Glutamatergic neuron (in vitro differentiated cells): ENCODE results near the gene ARFIP1. TPM values are rescaled to one million over a fixed set of nuclear protein-coding genes. Genes with fewer than 3 reads are reported as not detected.

Experiments used
- DNase-seq: peaks from one replicate; pipeline ENCODE4 v3.0.0; 2022
- H3K27ac Mint-ChIP-seq: one replicate; pipeline ENCODE4 v1.8.0; 2020; ENCODE audit warnings: mild to moderate bottlenecking, mixed read lengths, inconsistent platforms; ENCODE audit not compliant: unreplicated experiment
- H3K27me3 Mint-ChIP-seq: one replicate; pipeline ENCODE4 v1.8.0; 2020; ENCODE audit warnings: mild to moderate bottlenecking, moderate library complexity, mixed read lengths, inconsistent platforms; ENCODE audit not compliant: unreplicated experiment
- H3K36me3 Mint-ChIP-seq: one replicate; pipeline ENCODE4 v1.8.0; 2020; ENCODE audit warnings: mild to moderate bottlenecking, mixed read lengths, inconsistent platforms; ENCODE audit not compliant: unreplicated experiment
- H3K4me1 Mint-ChIP-seq: one replicate; pipeline ENCODE4 v1.8.0; 2020; ENCODE audit warnings: mild to moderate bottlenecking, low read depth, mixed read lengths, inconsistent platforms; ENCODE audit not compliant: unreplicated experiment
- H3K4me3 Mint-ChIP-seq: one replicate; pipeline ENCODE4 v1.8.0; 2020; ENCODE audit warnings: mild to moderate bottlenecking, mixed read lengths, inconsistent platforms; ENCODE audit not compliant: unreplicated experiment
- H3K9me3 Mint-ChIP-seq: one replicate; pipeline ENCODE4 v1.8.0; 2020; ENCODE audit warnings: mild to moderate bottlenecking, moderate library complexity, mixed read lengths, inconsistent platforms; ENCODE audit not compliant: unreplicated experiment
- CTCF ChIP-seq: fragments of 200-600 bp; sonication (generic); IDR thresholded peaks from one replicate; pipeline ENCODE4 v1.5.0; 2021; ENCODE audit not compliant: partially characterized antibody, unreplicated experiment
- total RNA-seq: library from RNA; stranded (reverse); fragmentation: NEBNext Ultra II Directional; extraction: Animal tissue kit (Norgen Biotek cat#: 25700); gene quantifications from one replicate; pipeline ENCODE4 v1.2.1, GENCODE V29; 2021; ENCODE audit not compliant: unreplicated experiment

Gene ARFIP1
- total RNA-seq, 1 donor from 2014 or later = 22.2 TPM

- Mint-ChIP-seq H3K4me1 (no peaks in the 10 kb centered on the region), H3K27ac (no peak overlapping the region), H3K36me3 (peaks cover 14% of the 10 kb centered on the region), H3K4me3 (no peak overlapping the region), H3K27me3 (peaks cover 2% of the 10 kb centered on the region), H3K9me3 (peaks cover 7% of the 10 kb centered on the region)
- no peak for TF ChIP-seq CTCF
- DNase-seq = no peak
Measured at GRCh38 chr4:152921284-152921683, 141.5 kb downstream of the ARFIP1 start.

DNA sequence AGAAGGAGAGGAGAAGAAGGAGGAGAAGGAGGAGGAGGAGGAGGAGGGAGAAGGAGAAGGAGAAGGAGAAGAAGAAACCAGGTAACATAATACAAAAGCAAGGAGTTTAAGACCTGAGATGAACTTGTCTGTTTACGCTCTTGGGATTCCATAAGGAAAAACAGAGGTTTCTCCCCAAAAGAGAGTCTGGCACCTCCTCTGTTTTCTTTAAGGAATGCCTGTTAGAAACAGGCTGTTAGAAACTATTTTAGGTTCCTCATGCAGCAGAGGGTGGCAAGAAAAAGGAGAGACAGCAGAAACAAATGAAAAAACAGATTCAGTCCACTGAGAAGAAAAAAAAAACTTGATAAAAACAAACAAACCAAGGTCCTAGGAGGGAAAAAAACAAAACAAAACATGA, 146.1 kb downstream of the ARFIP1 start:
- H3K27ac Mint-ChIP-seq = no peak overlapping the region
- no peak for DNase-seq
- peaks cover 2% of the 10 kb centered on the region for H3K27me3 Mint-ChIP-seq
- peaks cover 7% of the 10 kb centered on the region for H3K36me3 Mint-ChIP-seq
- no peak overlapping the region for H3K4me3 Mint-ChIP-seq
- H3K9me3 Mint-ChIP-seq = peaks cover 2% of the 10 kb centered on the region
- no peak for TF ChIP-seq CTCF
- H3K4me1 Mint-ChIP-seq = peaks cover 18% of the 10 kb centered on the region

DNA sequence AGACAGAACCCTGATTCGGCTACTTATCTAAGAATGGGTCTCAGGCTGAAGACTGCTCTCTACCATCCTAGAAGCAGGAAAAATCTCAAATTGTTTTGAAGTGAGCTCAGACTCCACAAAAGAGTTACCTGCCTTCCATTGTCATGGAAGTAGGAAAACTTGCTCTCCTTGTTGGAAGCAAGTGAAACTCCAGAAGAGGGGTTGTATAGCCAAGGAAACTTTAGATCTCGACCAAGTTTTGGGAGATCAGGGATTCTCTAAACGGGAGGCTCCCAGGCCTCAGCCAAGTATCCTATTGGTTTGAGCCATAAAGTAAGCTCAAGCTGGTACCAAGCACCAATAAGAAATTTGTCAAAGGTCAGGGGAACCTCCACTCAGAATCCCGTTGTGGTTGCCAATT, 147.2 kb downstream of the ARFIP1 start:
- DNase-seq = no peak
- Mint-ChIP-seq H3K4me1 (peaks cover 20% of the 10 kb centered on the region), H3K27me3 (peaks cover 5% of the 10 kb centered on the region), H3K27ac (no peak overlapping the region), H3K4me3 (no peak overlapping the region), H3K9me3 (peaks cover 2% of the 10 kb centered on the region), H3K36me3 (peaks cover 7% of the 10 kb centered on the region)
- TF ChIP-seq CTCF = no peak

GRCh38 chr4:152927737-152928136, 148.0 kb downstream of the ARFIP1 start:
- DNase-seq = no peak
- no peak overlapping the region for H3K4me3 Mint-ChIP-seq
- peaks cover 5% of the 10 kb centered on the region for H3K27me3 Mint-ChIP-seq
- H3K36me3 Mint-ChIP-seq = peaks cover 7% of the 10 kb centered on the region
- H3K9me3 Mint-ChIP-seq = peaks cover 2% of the 10 kb centered on the region
- TF ChIP-seq CTCF = no peak
- peaks cover 20% of the 10 kb centered on the region for H3K4me1 Mint-ChIP-seq
- no peak overlapping the region for H3K27ac Mint-ChIP-seq

GRCh38 chr4:152928286-152928685, 148.5 kb downstream of the ARFIP1 start:
- H3K36me3 Mint-ChIP-seq = peaks cover 7% of the 10 kb centered on the region
- no peak for DNase-seq
- H3K27me3 Mint-ChIP-seq = peaks cover 7% of the 10 kb centered on the region
- H3K4me3 Mint-ChIP-seq = no peak overlapping the region
- TF ChIP-seq CTCF = no peak
- H3K9me3 Mint-ChIP-seq = peaks cover 2% of the 10 kb centered on the region
- no peak overlapping the region for H3K27ac Mint-ChIP-seq
- peaks cover 20% of the 10 kb centered on the region for H3K4me1 Mint-ChIP-seq
